HG03064 (cell line): ENCODE measurements around the gene LAPTM5.
"Not testable (repeated sequence)": the region's sequence is repeated elsewhere in the genome, so short reads cannot be mapped to it uniquely, and the experiment has no call there.

Experiments
- ATAC-seq: cut with Tn5 transposase; IDR thresholded peaks from one replicate; pipeline ENCODE4 v1.9.1; 2021; ENCODE audit warnings: low read depth; ENCODE audit not compliant: unreplicated experiment

The LAPTM5 gene

GRCh38 chr1:30774550-30775432 is 17.2 kb upstream of the LAPTM5 start:
- no peak for ATAC-seq

DNA sequence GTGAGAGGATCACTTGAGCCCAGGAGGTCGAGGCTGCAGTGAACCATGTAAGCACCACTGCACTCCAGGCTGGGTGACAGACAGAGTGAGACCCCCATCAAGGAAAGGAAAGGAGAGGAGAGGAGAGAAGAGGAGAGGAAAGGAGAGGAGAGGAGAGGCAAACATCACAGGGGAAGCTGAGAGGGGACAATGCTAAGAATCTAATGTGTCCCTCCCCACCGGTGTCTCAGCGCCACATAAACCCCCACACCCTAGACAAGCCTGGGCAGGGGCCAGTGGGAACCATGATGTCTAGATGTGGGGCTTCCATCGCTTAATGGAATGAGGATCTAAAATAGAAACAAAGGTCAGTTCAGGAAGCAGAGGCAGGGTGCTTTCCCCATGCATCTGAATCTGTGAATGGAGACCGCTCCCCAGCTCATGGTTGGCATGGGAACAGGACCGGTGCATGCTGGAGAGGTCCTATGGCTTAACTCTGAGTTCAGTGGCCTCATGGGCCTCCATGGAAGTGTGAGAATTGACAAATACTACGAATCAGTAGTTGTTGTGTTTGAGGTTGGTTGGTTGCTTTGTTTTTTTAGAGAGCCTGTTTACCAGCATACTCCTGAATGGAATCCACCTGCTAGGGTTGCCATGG is 16.3 kb upstream of the LAPTM5 start:
- ATAC-seq = no peak

GRCh38 chr1:30771005-30771404 is 13.4 kb upstream of the LAPTM5 start:
- ATAC-seq = no peak

- no peak for ATAC-seq
Observed at GRCh38 chr1:30770150-30770549, 12.6 kb upstream of the LAPTM5 start.

DNA sequence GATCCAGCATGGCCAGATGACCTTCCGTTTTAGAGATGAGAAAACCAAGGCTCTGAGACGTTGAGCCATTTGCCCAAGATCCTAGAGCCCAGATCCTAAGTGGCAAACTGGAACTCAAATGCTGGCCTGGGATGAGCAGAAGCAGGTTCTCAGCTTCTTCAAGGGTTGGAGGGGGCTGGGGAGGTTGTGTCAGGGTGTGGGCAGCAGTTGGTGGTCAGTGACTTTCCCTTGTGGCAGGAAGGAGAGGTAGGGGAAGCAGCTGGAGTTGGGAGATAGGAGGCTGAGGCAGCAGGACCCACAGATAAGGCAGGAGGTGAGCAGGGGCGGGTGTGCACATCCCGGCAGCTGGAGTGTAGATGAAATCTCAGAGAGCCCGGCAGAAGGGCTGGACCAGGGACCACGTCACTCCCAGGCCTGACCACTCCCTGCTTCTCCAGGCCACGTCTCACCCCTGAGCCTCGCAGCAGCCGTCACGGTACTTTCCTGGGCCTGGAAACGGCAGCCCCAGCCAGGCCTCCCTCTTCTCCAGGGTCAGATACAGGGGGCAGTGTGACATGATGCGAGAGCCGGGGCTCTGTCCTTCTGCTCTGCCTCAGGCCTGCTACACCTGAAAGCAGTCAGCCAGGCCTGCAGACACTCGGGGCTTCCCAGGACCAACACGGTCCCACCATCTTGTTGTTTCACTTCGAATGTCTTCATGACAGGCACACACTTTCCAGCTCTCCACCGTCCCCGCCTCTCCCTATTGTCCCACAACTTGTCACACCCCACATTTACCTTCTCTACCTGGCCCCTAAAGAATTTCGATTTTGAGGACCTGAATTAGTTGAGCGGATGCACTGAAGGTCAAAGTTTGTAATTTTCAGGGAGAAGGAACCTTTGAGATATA is 11.5 kb upstream of the LAPTM5 start:
- ATAC-seq = no peak

DNA sequence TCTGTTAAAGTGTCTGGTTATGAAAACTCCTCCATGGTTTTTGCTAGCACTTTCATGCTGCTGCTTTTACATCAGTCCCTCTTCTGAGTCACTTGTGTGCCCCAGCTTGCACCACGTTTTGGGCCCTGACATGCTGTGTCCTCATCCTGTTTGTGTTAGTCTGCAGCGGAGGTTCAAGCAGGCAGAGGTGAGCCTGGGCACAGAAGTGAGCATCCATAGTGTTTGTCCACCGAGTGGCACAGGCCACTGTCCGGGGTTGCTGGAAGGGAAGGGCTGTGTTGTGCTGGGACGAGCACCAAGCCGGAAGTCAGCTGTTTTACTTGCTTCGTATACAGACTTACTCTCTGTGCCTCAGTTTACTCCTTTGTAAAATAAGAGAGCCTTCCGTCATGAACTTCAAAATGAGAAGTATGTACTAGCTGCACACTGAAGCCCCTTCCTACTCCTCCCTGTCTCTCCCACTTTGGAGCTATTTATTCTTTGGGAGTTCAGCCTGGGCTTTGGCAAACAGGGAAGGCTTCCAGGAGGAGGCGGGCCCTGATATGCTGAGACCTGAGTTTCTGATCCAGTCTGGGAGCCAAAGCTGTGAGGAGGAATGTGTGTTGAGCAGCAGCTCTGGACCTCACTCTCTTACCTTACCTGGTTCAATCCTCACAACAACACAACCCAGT is 10.7 kb upstream of the LAPTM5 start:
- no peak for ATAC-seq

DNA sequence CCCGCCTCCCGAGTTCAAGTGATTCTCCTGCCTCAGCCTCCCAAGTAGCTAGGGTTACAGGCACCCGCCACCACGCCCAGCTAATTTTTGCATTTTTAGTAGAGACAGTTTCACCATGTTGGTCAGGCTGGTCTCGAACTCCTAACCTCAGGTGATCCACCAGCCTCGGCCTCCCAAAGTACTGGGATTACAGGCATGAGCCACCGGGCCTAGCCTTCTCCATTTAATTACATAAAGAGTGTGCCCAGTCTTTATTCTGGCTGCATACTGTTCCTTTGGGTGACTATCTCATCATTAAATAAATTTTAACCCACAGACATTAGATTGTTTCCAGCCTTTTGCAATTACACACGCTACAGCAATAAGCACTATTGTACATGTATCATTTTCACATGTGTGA is 9.4 kb upstream of the LAPTM5 start:
- ATAC-seq = not testable (repeated sequence)

GRCh38 chr1:30765556-30766434 is 8.2 kb upstream of the LAPTM5 start:
- ATAC-seq = no peak

DNA sequence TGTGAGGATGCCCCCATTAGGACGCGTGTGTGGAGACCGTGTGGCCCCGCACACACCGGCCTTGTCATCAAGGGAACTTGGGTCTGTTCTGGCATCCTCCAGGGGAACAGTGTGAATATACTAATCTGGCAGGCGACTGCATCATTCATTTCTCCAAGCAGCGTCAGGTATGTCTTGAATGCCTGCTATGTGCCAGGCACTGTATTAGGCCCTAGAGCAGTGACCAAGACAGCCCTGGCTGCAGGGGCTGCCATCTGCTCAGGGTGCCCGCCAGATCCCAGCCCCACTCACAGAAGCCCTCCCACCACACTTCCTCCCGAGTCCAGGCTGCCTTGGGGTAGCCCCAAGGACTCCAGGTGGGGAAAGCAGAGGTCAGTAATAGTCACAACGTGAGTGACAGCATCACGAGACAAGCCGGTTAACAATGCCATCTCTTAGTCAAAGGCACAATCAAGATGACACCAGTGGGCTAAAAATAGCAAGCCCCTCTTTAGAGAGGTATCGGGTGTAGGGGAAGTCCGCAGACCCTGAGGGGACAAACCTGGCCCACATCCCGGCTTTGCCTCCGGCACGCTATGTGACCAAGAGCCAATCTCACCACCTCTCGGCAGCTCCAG is 7.5 kb upstream of the LAPTM5 start:
- ATAC-seq = no peak

DNA sequence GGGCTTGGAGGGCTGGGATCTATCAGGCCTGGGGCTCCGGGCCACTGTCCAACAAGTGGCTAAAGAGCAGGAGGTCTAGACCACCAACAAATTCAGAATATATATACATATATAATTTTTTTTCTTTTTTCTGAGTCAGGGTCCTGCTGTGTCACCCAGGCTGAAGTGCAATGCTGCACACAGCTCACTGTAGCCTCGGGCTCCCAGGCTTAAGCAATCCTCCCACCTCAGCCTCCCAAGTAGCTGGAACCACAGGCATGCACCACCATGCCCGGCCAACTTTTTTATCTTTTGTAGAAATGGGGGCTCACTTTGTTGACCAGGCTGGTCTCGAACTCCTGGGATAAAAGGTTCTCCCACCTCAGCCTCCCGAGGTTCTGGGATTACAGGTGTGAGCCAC is 6.8 kb upstream of the LAPTM5 start:
- ATAC-seq = no peak

GRCh38 chr1:30763651-30764248 is 6.2 kb upstream of the LAPTM5 start:
- no peak for ATAC-seq

DNA sequence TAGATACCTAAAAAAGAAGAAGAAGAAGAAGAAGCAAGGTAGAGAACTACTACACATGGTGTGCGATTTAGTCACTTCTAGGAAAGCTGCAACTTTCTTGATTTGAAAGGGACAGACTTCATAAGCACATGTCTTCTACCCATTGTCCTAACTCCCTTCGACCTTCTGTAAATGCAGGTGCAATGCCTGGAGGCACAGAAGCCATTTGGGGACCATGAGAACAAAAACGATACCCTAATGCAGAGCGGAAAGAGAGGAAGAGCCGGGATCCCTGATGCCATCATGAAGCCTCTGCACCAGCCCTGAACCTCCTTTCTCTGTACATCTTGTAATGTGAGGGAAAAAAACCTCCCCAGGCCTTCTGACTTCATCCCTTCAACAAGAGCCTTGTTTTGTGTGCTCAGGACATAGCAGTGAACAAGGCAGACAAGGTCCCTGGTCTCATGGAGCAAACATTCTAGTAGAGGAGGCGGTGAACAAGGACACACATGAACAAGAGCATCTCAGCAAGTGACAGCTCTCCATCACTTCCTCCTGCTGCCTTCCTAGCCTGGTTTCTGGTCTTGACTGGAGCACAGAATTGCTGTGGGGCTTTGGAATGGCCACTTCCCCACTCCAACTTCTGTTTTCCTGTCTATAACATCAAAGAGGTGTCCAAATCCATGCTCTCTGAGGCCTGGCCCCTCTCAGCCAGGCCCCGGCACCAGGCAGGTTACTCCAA is 5.5 kb upstream of the LAPTM5 start:
- ATAC-seq = no peak

DNA sequence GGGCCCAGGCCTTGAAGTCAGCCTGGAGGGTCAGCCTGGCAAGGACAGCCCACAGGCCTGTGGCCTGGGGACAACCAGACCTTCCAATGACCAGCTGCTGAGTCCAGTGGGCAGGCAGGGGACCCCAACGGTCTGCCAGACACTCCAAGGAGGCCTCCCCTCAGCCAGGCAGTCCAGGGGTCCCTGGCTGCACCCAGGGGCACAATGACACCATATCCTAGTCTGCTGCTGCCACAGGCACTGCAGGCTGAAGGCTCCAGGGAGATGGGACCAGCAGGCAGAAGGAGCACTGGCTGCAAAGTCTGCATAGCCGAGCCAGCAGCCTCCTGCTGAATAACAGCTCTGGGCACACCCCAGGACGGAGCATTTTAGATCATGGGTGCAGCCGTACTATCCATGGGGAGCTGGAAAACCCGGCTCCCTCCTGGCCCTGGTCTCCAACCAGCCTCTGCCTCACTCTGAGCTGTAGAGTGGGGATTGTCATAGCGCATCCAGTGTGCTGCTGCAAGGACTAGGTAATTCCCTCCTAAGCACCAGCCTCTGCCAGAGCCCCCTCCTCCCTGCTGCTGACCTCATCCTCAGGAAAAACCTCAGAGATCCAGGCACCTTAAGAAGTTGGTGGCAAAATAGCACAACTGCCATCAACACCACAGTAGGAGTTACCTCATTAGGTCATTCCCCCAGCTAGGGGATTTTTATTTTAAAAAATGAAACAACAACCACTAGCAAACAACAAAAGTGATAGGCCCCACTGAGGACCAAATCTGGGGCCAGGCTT is 4.8 kb upstream of the LAPTM5 start:
- ATAC-seq = no peak

- no peak for ATAC-seq
Observed at GRCh38 chr1:30761381-30762151, 4.0 kb upstream of the LAPTM5 start.

GRCh38 chr1:30760596-30761324 is 3.2 kb upstream of the LAPTM5 start:
- ATAC-seq = no peak

- no peak for ATAC-seq
Observed at GRCh38 chr1:30759718-30760281, 2.2 kb upstream of the LAPTM5 start.
